Measurements from ENCODE around the gene SLC16A5.
"Not testable (repeated sequence)": the region's sequence is repeated elsewhere in the genome, so short reads cannot be mapped to it uniquely, and the experiment has no call there.

The SLC16A5 gene, protein sequence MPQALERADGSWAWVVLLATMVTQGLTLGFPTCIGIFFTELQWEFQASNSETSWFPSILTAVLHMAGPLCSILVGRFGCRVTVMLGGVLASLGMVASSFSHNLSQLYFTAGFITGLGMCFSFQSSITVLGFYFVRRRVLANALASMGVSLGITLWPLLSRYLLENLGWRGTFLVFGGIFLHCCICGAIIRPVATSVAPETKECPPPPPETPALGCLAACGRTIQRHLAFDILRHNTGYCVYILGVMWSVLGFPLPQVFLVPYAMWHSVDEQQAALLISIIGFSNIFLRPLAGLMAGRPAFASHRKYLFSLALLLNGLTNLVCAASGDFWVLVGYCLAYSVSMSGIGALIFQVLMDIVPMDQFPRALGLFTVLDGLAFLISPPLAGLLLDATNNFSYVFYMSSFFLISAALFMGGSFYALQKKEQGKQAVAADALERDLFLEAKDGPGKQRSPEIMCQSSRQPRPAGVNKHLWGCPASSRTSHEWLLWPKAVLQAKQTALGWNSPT

DNA sequence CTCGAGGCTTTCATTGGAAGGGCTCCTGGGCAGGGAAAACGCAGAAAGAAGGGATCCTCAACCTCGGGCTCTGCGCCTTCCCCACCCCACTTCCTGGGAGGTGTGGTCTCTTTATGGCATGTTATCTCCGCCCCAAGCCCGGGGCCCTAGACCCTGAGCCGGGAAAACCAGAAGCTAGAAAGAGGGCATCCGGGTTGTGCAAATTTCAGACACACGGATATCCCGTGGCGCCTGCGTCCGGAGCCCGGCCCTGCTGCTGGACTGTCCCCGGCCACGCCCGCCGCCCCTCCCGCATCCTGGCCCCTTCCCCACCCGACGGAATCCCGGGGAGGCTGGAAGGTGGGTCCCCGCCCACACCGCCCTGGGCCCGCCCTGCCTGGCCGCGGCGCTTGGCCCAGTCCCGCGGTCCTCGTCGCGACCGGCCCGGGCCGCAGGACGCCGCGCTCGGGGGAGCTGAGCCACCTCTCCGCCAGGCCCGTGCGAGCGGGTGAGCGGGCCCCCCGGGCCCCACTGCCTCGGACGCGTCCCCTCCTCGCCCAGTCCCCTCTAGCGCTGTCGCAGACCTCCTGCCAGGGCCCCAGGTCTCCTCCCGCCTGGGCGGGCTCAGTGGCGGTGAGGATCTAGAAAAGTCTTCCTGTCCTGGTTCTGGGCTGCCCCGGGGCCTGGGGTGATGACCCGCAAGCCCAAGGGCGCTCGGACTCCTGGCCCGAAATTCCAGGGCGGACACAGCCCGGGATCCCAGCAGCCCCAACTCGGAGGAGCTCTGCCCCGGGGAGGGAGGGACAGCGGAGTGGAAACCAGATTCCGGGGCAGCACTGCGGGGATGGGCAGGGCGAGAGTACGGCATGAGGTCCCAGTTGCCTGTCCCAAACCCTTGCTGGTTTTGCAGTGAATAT is at the start of gene SLC16A5:
SLC16A5 (plus strand) TSS at position 397 of the 896 bp plus-strand sequence. CDS start 5,683 bp downstream, outside the sequence.
- DNase-seq (ENCODE audit: low spot score) = peak; percentile 84

DNA sequence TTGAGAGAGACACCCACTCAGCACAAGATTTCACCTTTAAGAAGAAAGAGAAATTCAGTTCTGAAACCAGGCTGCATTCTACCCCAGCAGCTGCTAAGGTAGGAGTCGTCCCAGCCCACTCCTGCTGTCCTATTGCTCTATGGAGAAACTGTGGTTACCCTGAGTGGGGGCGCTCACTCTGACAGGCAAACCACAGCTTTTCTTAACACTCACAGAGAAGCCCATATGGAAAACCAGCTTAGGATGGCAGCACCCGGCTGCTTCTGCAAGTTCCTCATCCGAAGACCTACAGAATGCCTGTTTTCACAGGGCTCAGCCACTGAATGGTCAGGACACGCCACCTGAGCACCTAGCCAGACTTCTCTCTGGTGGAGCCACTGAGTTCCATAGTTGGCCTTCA is 48.5 kb upstream of the SLC16A5 start:
- DNase-seq (ENCODE audit: low spot score) = no peak

DNA sequence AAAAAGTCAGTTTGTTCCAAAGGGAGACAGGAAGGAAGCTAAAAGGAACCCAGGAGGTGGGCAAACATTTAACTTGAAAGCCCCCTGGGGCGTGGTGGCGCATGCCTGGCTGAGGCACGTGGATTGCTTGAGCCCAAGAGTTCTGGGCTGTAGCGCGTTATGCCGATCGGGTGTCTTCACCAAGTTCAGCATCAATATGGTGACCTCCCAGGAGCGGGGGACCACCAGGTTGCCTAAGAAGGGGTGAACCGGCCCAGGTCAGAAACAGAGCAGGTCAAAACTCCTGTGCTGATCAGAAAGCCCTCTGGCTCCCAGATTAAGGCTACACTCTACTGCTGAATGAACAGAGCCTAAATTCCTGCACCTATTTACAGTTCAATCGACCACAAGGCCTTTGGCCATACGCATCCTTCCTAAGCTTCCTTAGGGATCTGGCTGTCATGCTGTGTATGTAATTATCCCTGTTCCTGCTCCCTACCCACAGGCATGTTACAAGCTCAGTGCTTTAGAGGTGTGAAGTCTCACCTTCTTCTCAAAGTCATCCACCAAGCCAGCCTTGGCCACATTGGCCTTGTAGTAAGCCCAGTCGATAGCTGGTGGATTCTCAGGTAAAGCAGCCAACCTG is 46.0 kb upstream of the SLC16A5 start:
- DNase-seq (ENCODE audit: low spot score) = no peak

DNA sequence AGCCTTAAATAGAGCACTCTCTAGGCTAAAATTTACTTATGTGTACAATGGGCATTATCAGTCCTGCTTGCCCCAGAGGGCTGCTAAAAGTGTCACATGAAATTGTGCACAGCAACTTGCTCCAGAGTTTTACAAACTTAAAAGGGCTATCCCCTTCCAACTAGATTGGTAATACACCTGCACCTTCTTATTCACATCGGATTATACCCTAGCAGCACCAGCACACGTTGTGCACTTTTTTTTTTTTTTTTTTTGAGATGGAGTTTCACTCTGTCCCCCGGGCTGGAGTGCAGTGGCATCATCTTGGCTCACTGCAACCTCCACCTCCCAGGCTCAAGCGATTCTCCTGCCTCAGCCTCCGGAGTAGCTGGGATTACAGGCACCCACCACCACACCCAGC is 44.0 kb upstream of the SLC16A5 start:
- not testable (repeated sequence) for DNase-seq (ENCODE audit: low spot score)

DNA sequence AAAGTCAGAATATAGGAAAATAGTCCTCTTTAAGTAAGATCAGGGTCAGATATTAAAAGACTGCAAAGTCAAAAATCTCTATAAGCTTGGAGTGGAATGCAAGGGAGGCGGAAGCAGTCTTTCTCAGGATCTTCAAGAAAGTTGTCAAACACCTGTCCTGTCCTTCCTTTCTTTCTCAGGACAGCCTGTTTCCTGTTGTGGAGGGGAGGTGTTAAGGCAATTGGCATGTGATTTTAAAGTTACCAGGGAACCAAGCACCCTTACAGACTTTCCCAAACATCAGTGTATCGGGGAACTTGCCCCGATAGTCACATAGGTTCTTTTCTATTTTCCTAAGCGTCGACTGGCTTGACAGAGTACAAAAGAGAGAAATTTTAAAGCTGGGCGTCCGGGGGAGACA is 43.0 kb upstream of the SLC16A5 start:
- DNase-seq (ENCODE audit: low spot score) = no peak

DNA sequence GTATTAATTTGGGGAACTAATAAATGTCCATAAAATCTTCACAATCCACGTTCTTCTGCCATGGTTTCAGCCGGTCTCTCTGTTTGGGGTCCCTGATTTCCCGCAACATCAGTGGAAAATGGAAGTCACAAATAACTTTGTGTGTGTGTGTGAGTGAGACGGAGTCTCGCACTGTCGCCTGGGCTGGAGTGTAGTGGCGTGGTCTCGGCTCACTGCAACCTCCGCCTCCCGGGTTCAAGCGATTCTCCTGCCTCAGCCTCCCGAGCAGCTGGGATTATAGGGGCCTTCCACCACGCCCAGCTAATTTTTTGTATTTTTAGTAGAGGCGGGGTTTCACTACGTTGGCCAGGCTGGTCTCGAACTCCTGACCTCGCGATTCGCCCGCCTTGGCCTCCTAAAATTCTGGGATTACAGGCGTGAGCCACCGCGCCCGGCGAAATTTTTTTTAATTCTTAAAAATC is 41.8 kb upstream of the SLC16A5 start:
- DNase-seq (ENCODE audit: low spot score) = not testable (repeated sequence)

DNA sequence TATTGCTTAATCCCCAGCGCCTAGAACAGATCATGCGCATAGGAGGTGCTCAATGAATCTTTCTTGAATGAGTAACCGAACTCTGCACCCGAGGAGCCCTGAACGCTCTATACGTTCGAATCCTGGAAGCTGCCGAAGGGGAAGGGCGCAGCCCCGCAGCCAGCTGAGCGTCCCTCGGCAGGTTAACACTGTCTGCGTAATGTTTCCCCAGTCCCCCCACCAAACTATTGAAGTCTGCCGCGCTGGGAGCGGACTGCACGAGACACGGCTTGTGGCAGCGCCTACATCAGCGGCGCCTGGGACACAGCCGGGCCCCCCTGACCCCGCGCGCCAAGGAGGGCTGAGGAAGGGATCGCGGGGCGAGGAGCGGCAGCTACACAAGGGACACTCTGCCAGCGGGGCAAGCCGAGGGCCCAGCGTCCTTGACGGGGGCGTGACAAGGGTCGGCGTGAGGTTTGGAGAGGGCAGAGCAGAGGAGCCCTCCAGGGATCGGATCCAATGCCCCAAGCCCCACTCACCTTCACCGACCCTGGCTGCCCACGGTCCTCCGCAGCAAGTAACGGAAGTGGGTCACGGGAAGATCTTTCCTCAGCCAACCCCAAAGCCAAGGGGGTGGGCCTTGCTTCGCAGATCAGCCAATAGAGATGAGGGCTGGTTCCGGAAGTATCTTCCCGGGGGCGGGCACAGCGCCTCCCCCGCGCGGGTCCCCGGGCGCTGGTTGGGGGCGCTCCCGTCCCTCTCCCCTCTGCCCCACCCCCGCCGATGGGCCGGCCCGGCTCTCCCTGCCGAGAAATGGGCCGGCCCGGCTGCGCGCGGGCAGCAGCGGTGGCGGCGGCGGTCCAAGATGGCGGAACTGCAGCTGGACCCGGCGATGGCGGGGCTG is 41.1 kb upstream of the SLC16A5 start, which contains the start of the genes ATP5PD and KCTD2:
ATP5PD (minus strand) TSS at position 563 of the 883 bp plus-strand sequence. CDS start 4,319 bp downstream, outside the sequence.
KCTD2 (plus strand) TSS at position 819 of the 883 bp plus-strand sequence; CDS start at position 845, 26 bp downstream.
- DNase-seq (ENCODE audit: low spot score) = peak; percentile 98

DNA sequence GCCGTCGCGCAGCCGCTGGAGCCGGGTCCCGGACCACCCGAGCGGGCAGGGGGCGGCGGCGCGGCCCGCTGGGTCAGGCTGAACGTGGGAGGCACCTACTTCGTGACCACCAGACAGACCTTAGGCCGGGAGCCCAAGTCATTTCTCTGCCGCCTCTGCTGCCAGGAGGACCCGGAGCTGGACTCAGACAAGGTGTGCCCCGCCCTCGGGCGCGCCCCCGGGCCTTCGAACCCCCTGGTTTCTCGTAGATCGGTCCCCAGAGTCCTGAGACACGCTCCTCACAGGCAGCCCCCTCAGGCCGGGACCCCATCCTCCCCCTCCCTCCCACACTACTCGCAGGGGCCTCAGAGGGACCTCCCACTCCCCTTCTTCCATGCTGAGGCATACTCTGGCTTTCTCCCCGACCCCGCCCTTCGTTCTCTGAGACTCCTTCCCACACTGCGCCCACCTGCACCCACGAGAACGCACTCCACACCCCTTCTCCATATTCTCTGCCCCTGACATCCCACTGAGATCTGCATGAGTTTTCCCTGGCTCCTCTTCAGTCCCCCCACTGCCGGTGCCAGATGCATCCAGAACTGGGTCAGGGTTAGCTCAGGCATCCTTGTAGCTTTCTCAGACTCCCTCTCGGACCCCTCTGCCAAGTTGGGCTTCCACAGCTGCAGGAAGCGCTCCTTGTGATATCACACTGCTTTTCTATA is 40.2 kb upstream of the SLC16A5 start:
- DNase-seq (ENCODE audit: low spot score) = peak; percentile 58

DNA sequence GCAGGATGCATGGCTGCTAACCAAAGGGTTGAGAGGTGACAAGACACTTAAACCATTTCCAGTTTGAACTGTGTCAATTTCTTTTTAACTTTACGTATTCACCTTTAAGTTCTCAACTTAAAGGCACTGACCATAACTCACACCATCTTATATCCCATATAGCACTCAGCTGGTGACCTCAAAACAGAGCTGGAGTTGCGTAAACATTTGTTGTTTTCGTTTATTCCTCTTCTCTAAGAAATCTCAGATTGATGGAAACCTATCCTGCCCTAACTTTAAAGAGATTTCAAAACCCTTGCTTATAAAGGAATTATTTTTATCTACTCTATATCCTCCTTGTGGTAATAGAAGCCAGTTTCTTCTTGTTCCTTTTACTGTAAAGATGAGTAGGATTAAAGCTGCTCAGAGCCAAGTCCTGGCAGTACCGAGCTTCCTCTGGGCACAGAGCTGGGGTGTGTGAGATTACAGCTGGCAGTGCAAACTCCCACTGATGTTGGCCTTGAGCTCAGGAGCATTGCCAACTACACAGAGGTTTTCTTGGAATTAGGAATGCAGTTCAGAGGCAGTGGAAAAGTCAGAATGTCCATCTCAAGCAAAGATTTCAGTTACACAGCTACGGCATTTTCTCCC is 39.4 kb upstream of the SLC16A5 start:
- peak; percentile 39 for DNase-seq (ENCODE audit: low spot score)

DNA sequence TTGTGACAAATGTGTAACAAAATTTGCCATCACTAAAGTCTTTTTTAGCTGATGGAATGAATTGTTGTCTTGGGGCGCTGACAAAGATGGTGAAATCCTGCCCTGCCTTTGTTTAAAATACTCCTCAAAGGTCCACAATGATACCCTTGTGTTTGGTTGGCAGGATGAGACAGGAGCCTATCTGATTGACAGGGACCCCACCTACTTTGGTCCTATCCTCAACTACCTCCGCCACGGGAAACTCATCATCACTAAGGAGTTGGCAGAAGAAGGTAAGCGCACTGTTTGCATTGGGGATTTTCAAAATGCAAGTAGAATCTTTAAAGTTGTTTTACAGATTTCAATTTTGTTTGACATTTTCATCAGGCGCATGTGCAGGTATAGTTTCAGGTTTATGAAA is 38.7 kb upstream of the SLC16A5 start:
- DNase-seq (ENCODE audit: low spot score) = peak; percentile 39

DNA sequence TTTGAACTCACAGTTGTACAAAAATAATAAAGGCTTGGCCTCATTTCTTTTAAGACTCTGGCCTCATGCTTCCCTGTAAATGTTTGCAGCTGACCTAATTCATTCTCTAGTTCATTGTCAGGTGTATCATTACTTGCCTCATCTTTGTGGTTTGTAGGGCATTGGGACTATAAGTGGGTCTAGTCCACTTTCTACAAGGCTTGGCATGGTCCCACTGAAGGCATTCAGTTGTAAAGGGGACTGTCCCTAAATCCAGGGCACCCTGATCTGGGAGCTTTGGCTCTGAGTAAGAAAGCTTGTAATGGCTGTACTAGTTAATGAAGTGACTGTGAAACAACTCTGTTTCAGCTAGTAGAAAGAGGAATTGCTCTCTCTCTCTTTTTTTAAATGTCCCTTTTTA is 38.0 kb upstream of the SLC16A5 start:
- no peak for DNase-seq (ENCODE audit: low spot score)

DNA sequence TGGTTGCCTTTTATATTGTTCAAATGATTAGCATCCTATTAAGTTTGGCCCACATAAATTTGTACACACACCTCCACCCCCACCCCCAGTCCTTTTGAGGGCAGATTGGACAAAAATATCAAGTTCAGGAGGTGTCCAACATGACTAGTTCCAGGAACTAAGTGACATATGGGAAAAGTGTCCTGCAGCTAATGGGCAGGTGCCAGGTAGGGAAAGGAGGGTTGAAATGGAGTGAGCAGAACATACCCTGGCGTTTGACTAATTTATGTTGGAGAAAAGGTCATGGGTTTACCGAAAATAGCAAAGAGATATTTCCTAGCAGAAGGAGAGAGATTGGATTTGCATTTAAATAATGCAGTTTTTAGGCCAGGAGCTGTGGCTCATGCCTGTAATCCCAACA is 35.8 kb upstream of the SLC16A5 start:
- peak; percentile 98 for DNase-seq (ENCODE audit: low spot score)

DNA sequence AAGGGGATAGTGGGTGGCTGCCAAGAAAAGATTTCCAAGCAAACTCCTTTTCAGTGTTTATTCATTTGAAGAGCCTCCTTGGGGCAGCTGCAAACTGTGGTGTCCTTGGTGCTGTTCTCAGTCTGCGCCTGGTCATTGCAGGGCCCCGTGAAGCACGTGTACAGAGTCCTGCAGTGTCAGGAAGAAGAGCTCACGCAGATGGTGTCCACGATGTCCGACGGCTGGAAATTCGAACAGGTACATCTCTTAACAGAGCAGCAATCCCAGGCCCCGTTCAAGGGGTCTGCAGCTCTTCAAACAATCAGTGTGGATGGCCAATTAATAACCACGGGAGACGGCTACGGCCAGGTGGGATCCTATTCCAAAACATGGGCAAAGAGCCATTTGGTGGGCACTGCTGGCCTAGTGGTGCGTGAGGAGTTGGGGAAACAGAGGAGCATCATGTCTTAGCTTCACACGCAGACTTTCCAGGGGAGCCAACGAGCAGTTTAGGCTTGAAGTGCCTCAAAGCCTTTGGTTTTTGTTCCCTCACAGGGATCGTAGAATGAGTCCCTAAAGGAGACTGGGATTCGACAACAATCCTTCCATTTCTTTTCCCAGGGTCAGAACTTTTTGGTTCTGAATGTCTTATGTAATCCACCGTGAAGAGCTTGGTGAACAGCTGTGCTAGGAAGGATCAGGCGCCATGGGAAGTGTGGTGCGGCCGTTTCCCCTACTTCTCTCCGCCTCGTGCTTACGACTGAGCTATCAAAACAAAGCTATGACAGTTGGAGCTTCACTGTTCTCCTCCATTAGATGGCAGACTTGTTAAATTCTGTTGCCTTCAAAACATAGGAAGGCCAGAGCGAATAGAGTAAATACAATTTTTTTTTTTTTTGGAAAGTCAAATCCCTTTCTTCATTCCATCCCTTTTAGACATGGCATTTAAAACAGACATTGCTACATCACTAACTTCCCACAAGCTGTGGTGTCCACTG is 28.1 kb upstream of the SLC16A5 start:
- peak; percentile 89 for DNase-seq (ENCODE audit: low spot score)

DNA sequence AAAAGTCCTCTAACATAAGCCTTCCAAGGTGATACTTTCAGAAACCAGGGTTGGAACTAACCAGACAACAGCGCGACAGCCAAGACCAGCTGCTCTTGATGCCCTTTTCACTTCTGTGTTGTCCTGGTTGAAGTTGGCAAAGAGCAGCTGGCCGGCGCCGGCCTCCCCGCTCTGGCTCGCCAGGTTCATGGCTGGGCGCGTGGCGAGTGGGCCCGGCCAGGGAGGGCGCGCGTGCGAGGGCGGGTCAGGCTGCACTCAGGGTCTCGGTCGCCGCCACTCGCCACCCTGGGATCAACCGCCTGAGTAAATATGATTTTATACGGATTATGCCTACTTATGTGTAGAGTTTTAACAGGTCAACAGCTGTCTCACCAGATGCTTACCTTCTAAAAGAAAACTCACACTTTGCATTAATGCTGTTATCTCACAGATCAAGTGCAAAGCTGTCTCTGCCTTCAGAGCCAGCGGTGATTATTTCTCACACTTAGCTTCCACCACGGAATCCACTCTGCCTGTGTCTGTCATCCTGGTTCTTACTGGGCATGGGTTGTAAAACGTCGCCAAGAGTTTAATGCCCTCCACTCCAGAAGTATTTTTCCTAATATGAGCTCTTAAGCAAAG is 27.2 kb upstream of the SLC16A5 start:
- DNase-seq (ENCODE audit: low spot score) = no peak

DNA sequence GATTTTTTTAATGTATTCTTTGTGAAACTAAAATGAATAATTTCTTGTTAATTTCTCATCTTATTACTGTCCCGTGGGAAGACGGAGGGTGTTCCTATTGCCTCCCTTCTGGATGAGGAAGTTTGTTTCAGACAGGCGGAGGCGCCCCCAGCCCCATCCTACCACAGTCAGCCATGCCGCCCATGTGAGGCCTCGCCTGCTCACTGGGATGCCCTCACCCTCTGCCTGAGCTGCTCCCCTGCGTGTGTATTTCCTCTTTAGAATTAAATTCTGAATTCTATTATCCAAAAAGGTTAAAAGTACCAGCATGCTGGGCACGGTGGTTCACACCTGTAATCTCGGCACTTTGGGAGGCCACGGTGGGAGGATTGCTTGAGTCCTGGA is 26.7 kb upstream of the SLC16A5 start:
- DNase-seq (ENCODE audit: low spot score) = no peak

DNA sequence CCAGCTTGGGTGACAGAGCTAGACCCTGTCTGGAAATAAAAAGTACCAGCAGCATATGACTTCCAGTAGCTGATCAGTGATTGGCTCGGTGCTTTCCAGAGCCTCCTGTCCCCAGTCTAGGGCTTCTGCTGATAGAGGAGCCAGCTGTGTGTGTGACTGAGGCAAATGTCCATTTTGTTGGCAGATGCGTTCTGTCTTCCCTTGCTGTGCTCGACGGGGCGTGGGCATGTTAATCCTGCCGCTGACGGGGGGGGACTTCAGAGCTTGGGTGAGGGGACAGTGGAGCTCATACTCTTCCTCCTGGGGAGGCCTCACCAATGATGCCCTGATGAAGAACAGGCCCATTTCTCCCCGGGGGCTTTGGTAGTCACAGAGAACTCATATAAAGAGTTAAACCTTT is 26.1 kb upstream of the SLC16A5 start:
- no peak for DNase-seq (ENCODE audit: low spot score)

DNA sequence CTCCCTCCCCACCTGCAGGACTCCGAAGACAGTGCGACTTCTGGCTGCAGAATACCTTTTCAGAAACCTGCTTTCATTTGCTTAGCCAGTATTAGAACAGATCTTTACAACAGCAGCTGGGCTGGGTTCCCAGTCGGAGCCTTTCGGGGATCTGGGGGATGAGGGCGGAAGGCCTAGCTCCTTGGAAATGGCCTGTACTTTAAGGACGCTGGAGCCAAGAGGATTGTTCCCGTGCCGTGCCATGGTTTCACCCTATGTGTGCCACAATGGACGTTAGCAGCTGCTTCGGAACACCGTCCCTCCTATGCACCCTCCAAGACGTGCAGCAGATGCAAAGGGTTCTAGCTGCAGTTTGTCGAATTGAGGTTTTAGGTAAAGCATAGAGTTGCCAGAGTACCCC is 24.6 kb upstream of the SLC16A5 start:
- DNase-seq (ENCODE audit: low spot score) = no peak

DNA sequence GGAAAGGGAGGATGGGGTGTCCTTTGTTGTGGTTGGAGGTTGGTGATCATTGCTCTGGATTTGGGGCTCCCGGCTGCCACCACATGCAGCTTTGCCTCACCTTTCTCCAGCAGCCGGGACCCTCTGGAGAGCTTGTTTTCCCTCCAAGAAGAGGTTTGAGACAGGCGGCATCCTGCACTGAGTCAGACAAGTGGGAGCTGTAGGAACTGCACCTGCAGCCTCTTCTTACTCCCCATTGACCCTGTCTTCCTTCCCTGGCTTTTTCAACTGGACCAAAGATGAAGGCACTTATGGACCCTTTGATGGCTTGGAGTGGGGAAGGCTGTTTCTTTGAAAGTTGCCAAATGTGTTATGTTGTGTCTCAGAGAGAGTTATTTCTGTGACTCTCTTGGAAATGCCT is 24.1 kb upstream of the SLC16A5 start:
- DNase-seq (ENCODE audit: low spot score) = no peak
